OCI-LY1 (cell line): ENCODE data around the gene SVOP.

ENCODE experiments used
- H2AFZ ChIP-seq: fragments of 200-600 bp; sonication (generic), shearing (Covaris generic); 2 replicates; pipeline ENCODE4 v1.6.0; 2014; ENCODE audit warnings: antibody characterized with exemption, mild to moderate bottlenecking, low read length
- H3F3A ChIP-seq: fragments of 200-600 bp; sonication (generic), shearing (Covaris generic); 2 replicates; pipeline ENCODE4 v1.6.0; 2014; ENCODE audit warnings: mild to moderate bottlenecking, antibody characterized with exemption, low read length, moderate library complexity; ENCODE audit not compliant: insufficient read depth
- H3K27ac ChIP-seq: fragments of 200-600 bp; sonication (generic); 2 replicates; pipeline ENCODE4 v1.5.1; 2014; ENCODE audit warnings: low read length, mixed run types, mild to moderate bottlenecking, low read depth; ENCODE audit not compliant: poor library complexity, severe bottlenecking
- H3K27me3 ChIP-seq: fragments of 200-600 bp; sonication (generic); 2 replicates; pipeline ENCODE4 v1.6.0; 2014; ENCODE audit warnings: antibody characterized with exemption, mild to moderate bottlenecking, low read length, moderate library complexity; ENCODE audit not compliant: insufficient read depth
- H3K36me3 ChIP-seq: fragments of 200-600 bp; sonication (generic); 2 replicates; pipeline ENCODE4 v1.6.1; 2014; ENCODE audit warnings: mild to moderate bottlenecking, antibody characterized with exemption, low read length, moderate library complexity, mixed read lengths; ENCODE audit not compliant: insufficient read depth
- H3K4me1 ChIP-seq: fragments of 200-600 bp; sonication (generic); 2 replicates; pipeline ENCODE4 v1.5.1; 2014; ENCODE audit warnings: mild to moderate bottlenecking, low read length, moderate library complexity; ENCODE audit not compliant: insufficient read depth, severe bottlenecking
- H3K4me2 ChIP-seq: fragments of 200-600 bp; sonication (generic), shearing (Covaris generic); 2 replicates; pipeline ENCODE4 v1.6.1; 2014; ENCODE audit warnings: low read length
- H3K4me3 ChIP-seq: fragments of 200-600 bp; sonication (generic); 2 replicates; pipeline ENCODE4 v1.5.1; 2014; ENCODE audit warnings: low read length, low read depth, mild to moderate bottlenecking, mixed read lengths; ENCODE audit not compliant: poor library complexity, severe bottlenecking
- H3K79me2 ChIP-seq: fragments of 200-600 bp; shearing (Covaris generic); 2 replicates; pipeline ENCODE4 v1.6.1; 2016; ENCODE audit warnings: mixed run types, low read length, mixed read lengths; ENCODE audit not compliant: insufficient read depth
- H3K9ac ChIP-seq: fragments of 200-600 bp; sonication (generic), shearing (Covaris generic); 2 replicates; pipeline ENCODE4 v1.6.1; 2014; ENCODE audit warnings: mild to moderate bottlenecking, low read length, mixed read lengths
- H3K9me2 ChIP-seq: fragments of 200-600 bp; sonication (generic), shearing (Covaris generic); 2 replicates; pipeline ENCODE4 v1.6.1; 2014; ENCODE audit warnings: low read depth, mild to moderate bottlenecking, low read length, mixed read lengths
- H3K9me3 ChIP-seq: fragments of 200-600 bp; shearing (Covaris generic); 2 replicates; pipeline ENCODE4 v1.6.1; 2014; ENCODE audit warnings: low read length, mixed read lengths
- H4K20me1 ChIP-seq: fragments of 200-600 bp; sonication (generic), shearing (Covaris generic); 2 replicates; pipeline ENCODE4 v1.6.0; 2016; ENCODE audit warnings: mild to moderate bottlenecking, low read length; ENCODE audit not compliant: insufficient read depth
- CTCF ChIP-seq: fragments of 200-600 bp; sonication (generic), shearing (Covaris generic); IDR thresholded peaks from 2 replicates; pipeline ENCODE4 v1.5.1; 2017; ENCODE audit warnings: mild to moderate bottlenecking, antibody characterized with exemption, low read length, moderate library complexity, mixed read lengths
- EZH2 ChIP-seq: fragments of 200-600 bp; sonication (generic), shearing (Covaris generic); IDR thresholded peaks from 2 replicates; pipeline ENCODE4 v1.8.0; 2017; ENCODE audit warnings: borderline replicate concordance, mixed run types, mild to moderate bottlenecking, antibody characterized with exemption, low read length, moderate library complexity, mixed read lengths

The SVOP gene

GRCh38 chr12:108966378-108967151 is 54.3 kb downstream of the SVOP start:
- Histone ChIP-seq H3K4me2 (no peak overlapping the region), H3K4me3 (no peak overlapping the region), H3K9me2 (no peaks in the 10 kb centered on the region), H3K79me2 (no peaks in the 10 kb centered on the region), H3F3A (no peaks in the 10 kb centered on the region), H3K27me3 (no peaks in the 10 kb centered on the region), H3K4me1 (no peaks in the 10 kb centered on the region), H4K20me1 (no peaks in the 10 kb centered on the region), H3K9ac (no peak overlapping the region), H3K36me3 (no peaks in the 10 kb centered on the region), H3K9me3 (no peaks in the 10 kb centered on the region), H3K27ac (no peak overlapping the region), H2AFZ (no peak overlapping the region)
- TF ChIP-seq CTCF = no peak

- H3K27ac ChIP-seq = no peak overlapping the region
- H3K4me2 ChIP-seq = no peak overlapping the region
- TF ChIP-seq EZH2 = no peak
- no peak for TF ChIP-seq CTCF
These were observed 55.0 kb downstream of the SVOP start for GRCh38 chr12:108965886-108966285.

GRCh38 chr12:108964371-108965352 is 56.2 kb downstream of the SVOP start:
- no peaks in the 10 kb centered on the region for H3K27me3 ChIP-seq
- H3K4me2 ChIP-seq = no peak overlapping the region
- H3K27ac ChIP-seq = no peak overlapping the region
- H2AFZ ChIP-seq = no peak overlapping the region
- H3K4me3 ChIP-seq = no peak overlapping the region
- H3K79me2 ChIP-seq = no peaks in the 10 kb centered on the region
- H3K4me1 ChIP-seq = no peaks in the 10 kb centered on the region
- TF ChIP-seq CTCF = no peak
- no peak for TF ChIP-seq EZH2
- no peak overlapping the region for H3K9ac ChIP-seq
- H3K9me3 ChIP-seq = no peaks in the 10 kb centered on the region
- H3K9me2 ChIP-seq = no peaks in the 10 kb centered on the region
- no peaks in the 10 kb centered on the region for H4K20me1 ChIP-seq
- no peaks in the 10 kb centered on the region for H3F3A ChIP-seq
- H3K36me3 ChIP-seq = no peaks in the 10 kb centered on the region

More at GRCh38 chr12:108965886-108966285, 55.0 kb downstream of the SVOP start:
- Histone ChIP-seq H4K20me1 (no peaks in the 10 kb centered on the region), H3K79me2 (no peaks in the 10 kb centered on the region), H3K4me1 (no peaks in the 10 kb centered on the region), H3K4me3 (no peak overlapping the region), H3K9me3 (no peaks in the 10 kb centered on the region), H3K27me3 (no peaks in the 10 kb centered on the region), H2AFZ (no peak overlapping the region), H3F3A (no peaks in the 10 kb centered on the region), H3K9me2 (no peaks in the 10 kb centered on the region), H3K9ac (no peak overlapping the region), H3K36me3 (no peaks in the 10 kb centered on the region)
